Stomach (tissue), 9 donors: ENCODE data around the gene CDCA5. TPM values are rescaled to one million over a fixed set of nuclear protein-coding genes. Genes with fewer than 3 reads are reported as not detected.
A peak's percentile ranks its signal among the peaks of the same experiment; 100 is the strongest.

Experiments
- DNase-seq, 2 donors: peaks; one replicate each; pipeline versions ENCODE4 v3.0.0 to v3.0.0-alpha.2; 2013 to 2019
- H3K27ac ChIP-seq, 5 donors: fragments of 200-600 bp in 4 of 5; sonication (generic) in 4 of 5; one replicate each; pipeline ENCODE4 v1.5.1; 2013 to 2019; ENCODE audit warnings: mild to moderate bottlenecking in 1 of 5, moderate library complexity in 1 of 5
- H3K27me3 ChIP-seq, 3 donors: fragments of 200-600 bp; sonication (generic); one replicate each; pipeline ENCODE4 v1.5.1; 2017 to 2019; ENCODE audit warnings: mixed run types in 1 of 3
- H3K36me3 ChIP-seq, 4 donors: fragments of 200-600 bp; sonication (generic); 1 replicate in 3 of 4; 2 replicates in 1 of 4; pipeline ENCODE4 v1.5.1; 2016 to 2019
- H3K4me1 ChIP-seq, 4 donors: fragments of 200-600 bp; sonication (generic); one replicate each; pipeline ENCODE4 v1.5.1; 2016 to 2019
- H3K4me3 ChIP-seq, 4 donors: fragments of 200-600 bp; sonication (generic) in 3 of 4; one replicate each; pipeline ENCODE4 v1.5.1; 2016 to 2019; ENCODE audit warnings: mild to moderate bottlenecking in 1 of 4
- H3K9me3 ChIP-seq, 4 donors: fragments of 200-600 bp; sonication (generic); one replicate each; pipeline ENCODE4 v1.5.1; 2016 to 2019
- CTCF ChIP-seq, 7 experiments: fragments of 450-650 bp in 4 of 7; fragments of 200-600 bp in 3 of 7; sonication (generic) in 3 of 7; IDR thresholded peaks; one replicate each; pipeline ENCODE4 v1.5.1; 2016 to 2019; ENCODE audit warnings: antibody characterized with exemption in 7 of 7, control low read depth in 2 of 7, mild to moderate bottlenecking in 1 of 7
- EP300 ChIP-seq: sonication (generic); formaldehyde crosslinking; IDR thresholded peaks from one replicate; pipeline ENCODE4 v1.6.1; 2017; ENCODE audit warnings: antibody characterized with exemption
- POLR2A ChIP-seq, 4 donors: fragments of 450-650 bp; IDR thresholded peaks; one replicate each; pipeline ENCODE4 v1.6.1; 2016; ENCODE audit warnings: antibody characterized with exemption in 4 of 4, control low read depth in 2 of 4, mild to moderate bottlenecking in 1 of 4, moderate library complexity in 1 of 4
- POLR2AphosphoS5 ChIP-seq, 3 donors: sonication (generic); formaldehyde crosslinking; IDR thresholded peaks; one replicate each; pipeline ENCODE4 v1.6.1; 2016; ENCODE audit warnings: antibody characterized with exemption in 3 of 3
- WGBS, 5 donors: extraction: QIAGEN DNeasy Blood & Tissue Kit in 3 of 5; methylation state at CpG; one replicate each; pipeline versions ENCODE4 v1.1.5 to v1.1.7; 2013 to 2018; 5-methylcytosine and 5-hydroxymethylcytosine counted together
- intact Hi-C: fragments of 100-400 bp; cut with DNase I; formaldehyde crosslinking; loops from one replicate; pipeline ENCODE4 v1.15.1; 2023; ENCODE audit warnings: low total_unique reads
- polyA plus RNA-seq, 3 donors: library from polyadenylated mRNA; stranded (reverse); fragments of 200-250 nt; gene quantifications; one replicate each; pipeline ENCODE4 v1.2.3, GENCODE V29; 2013
- total RNA-seq, 5 donors: library from RNA; depleted of rRNA; stranded (reverse); fragments of >200 nt; gene quantifications; one replicate each; pipeline versions ENCODE4 v1.1.0 to v1.2.3, GENCODE V29; 2014 to 2016
- donor health status: healthy with polysubstance abuse.
- donor health status: Bipolar disorder and iron deficiency.
- donor health status: healthy.

The CDCA5 gene
- total and polyA plus RNA-seq, 8 donors = 1.4 to 9.1 (median 3.1) TPM

GRCh38 chr11:65131895-65132237 is 48.0 kb upstream of the CDCA5 start:
- H3K27me3 ChIP-seq = no peaks in the 10 kb centered on the region
- TF ChIP-seq POLR2AphosphoS5 (IDR thresholded peaks at IDR 0.05) (no peak), POLR2A (IDR thresholded peaks at IDR 0.05) (no peak), EP300 (no peak), CTCF (IDR thresholded peaks at IDR 0.05) (no peak)
- 58 to 72% (median 67%) methylated on average over 6 of the region's 6 CpGs for WGBS, 5 donors
- intact Hi-C loops = no loop called here
- H3K9me3 ChIP-seq = no peaks in the 10 kb centered on the region
- H3K4me1 ChIP-seq = peaks cover 25 to 50% (median 44%) of the 10 kb centered on the region in 4 donors
- H3K36me3 ChIP-seq = peaks cover 62 to 63% (median 62%) of the 10 kb centered on the region in 4 donors
- peak overlapping the region in 2 of 5 donors; percentile 14 to 97 for H3K27ac ChIP-seq
- DNase-seq = no peak
- peak overlapping the region in 1 of 4 donors; percentile 99 for H3K4me3 ChIP-seq

DNA sequence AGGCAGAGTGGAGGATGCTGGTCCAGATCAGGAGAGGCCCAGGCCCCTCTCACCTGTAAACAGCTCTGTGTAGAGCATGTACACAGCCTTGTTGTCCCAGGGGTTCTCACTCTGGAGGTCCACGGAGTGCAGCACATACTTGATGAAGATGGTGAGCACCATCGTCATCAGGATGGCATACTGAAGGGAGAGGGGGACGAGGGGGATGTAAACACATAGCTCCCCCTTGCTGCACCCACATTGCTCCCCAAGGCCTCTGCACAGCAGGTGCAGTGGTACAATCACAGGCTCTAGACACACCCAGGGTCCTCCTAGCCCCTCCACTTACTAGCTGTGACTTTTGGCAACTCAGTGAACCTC is 47.6 kb upstream of the CDCA5 start:
- no peak for TF ChIP-seq POLR2AphosphoS5 (IDR thresholded peaks at IDR 0.05)
- TF ChIP-seq POLR2A (IDR thresholded peaks at IDR 0.05) = no peak
- TF ChIP-seq EP300 = no peak
- TF ChIP-seq CTCF (IDR thresholded peaks at IDR 0.05) = no peak
- Histone ChIP-seq H3K27me3 (no peaks in the 10 kb centered on the region), H3K9me3 (no peaks in the 10 kb centered on the region), H3K4me3 (no peak overlapping the region), H3K27ac (no peak overlapping the region), H3K4me1 (peaks cover 24 to 47% (median 42%) of the 10 kb centered on the region in 4 donors), H3K36me3 (peaks cover 64 to 67% (median 66%) of the 10 kb centered on the region in 4 donors)
- DNase-seq = no peak
- intact Hi-C loops = no loop called here
- WGBS, 5 donors = 65 to 97% (median 76%) methylated on average over 3 of the region's 3 CpGs

DNA sequence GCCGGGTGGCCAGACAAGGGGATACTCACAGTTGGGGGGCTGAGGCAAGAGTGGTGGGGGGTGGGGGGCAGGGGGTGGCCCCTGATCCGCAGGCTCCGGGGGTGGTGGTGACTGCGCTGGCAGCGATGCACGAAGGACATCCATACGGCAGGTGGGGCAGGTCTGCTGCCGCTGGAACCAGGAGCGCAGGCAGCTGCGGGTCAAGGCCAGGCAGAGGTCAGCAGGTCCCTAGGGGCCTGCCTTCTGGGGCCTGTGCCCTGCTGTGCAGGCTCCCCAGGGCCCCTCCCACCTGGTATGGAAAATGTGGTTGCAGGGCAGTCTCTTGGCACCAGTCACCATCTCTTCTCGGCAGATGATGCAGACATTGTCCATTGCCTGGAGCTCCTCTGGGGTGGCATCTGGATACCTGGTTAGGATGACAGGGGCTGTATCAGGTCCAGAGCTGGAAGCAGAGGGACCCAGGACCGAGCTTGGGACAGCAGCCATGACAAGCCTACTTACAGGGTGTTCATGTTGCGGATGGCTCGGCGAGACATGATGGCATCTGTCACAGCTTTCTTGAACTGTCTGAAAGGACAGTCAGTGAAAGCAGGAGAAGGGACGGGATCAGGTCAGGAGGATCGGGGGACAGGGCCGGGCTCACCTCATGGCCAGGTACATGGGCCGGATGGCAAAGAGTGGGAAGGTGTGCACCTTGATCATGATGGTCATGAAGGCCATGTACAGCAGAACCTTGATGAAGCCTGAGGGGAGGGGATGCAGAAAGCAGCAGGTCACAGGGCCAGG is 47.0 kb upstream of the CDCA5 start:
- H3K36me3 ChIP-seq = peaks cover 70 to 73% (median 72%) of the 10 kb centered on the region in 4 donors
- TF ChIP-seq POLR2AphosphoS5 (IDR thresholded peaks at IDR 0.05) (no peak), POLR2A (IDR thresholded peaks at IDR 0.05) (no peak), EP300 (no peak), CTCF (IDR thresholded peaks at IDR 0.05) (no peak)
- H3K27me3 ChIP-seq = no peaks in the 10 kb centered on the region
- peaks cover 19 to 42% (median 37%) of the 10 kb centered on the region in 4 donors for H3K4me1 ChIP-seq
- no peak overlapping the region for H3K27ac ChIP-seq
- H3K4me3 ChIP-seq = no peak overlapping the region
- 78 to 89% (median 83%) methylated on average over 11 to 19 of the region's 19 CpGs for WGBS, 5 donors
- intact Hi-C loops = no loop called here
- no peaks in the 10 kb centered on the region for H3K9me3 ChIP-seq
- no peak for DNase-seq

- no peak for DNase-seq
- Histone ChIP-seq H3K4me1 (peaks cover 13 to 37% (median 33%) of the 10 kb centered on the region in 4 donors), H3K4me3 (no peak overlapping the region), H3K9me3 (no peaks in the 10 kb centered on the region), H3K27me3 (no peaks in the 10 kb centered on the region), H3K36me3 (peaks cover 78 to 83% (median 82%) of the 10 kb centered on the region in 4 donors), H3K27ac (no peak overlapping the region)
- WGBS, 5 donors = 80 to 88% (median 86%) methylated on average over 13 of the region's 13 CpGs
- intact Hi-C loops = loop anchor here (10.0 kb wide), 1 partner anchor 45 kb away; the partner anchor contains the start of gene SPDYC
- no peak for TF ChIP-seq CTCF (IDR thresholded peaks at IDR 0.05)
- TF ChIP-seq POLR2A (IDR thresholded peaks at IDR 0.05) = no peak
- TF ChIP-seq EP300 = no peak
- TF ChIP-seq POLR2AphosphoS5 (IDR thresholded peaks at IDR 0.05) = no peak
These were observed 46.0 kb upstream of the CDCA5 start for GRCh38 chr11:65129649-65130441.
